OCI-LY7 (cell line): ENCODE data around the gene GARRE1.

Experiments used
- CTCF ChIP-seq: fragments of 200-600 bp; sonication (generic); conservative IDR thresholded peaks from 2 replicates; pipeline ENCODE4 v1.5.1; 2014; ENCODE audit warnings: mild to moderate bottlenecking, antibody characterized with exemption, low read length, moderate library complexity, mixed read lengths
- EZH2phosphoT487 ChIP-seq: fragments of 200-600 bp; sonication (generic); IDR thresholded peaks from 2 replicates; pipeline ENCODE4 v1.6.1; 2018; ENCODE audit warnings: low read depth, borderline replicate concordance, mild to moderate bottlenecking, mixed run types, antibody characterized with exemption, low read length, moderate library complexity, mixed read lengths

- TF ChIP-seq CTCF (no peak), EZH2phosphoT487 (no peak)
Measured at GRCh38 chr19:34287662-34288140, 33.3 kb downstream of the GARRE1 start.
